Stomach (tissue), 4 donors: ENCODE results near the gene MAML1.

Experiments
- POLR2A ChIP-seq, 4 donors: fragments of 450-650 bp; IDR thresholded peaks; one replicate each; pipeline ENCODE4 v1.6.1; 2016; ENCODE audit warnings: antibody characterized with exemption in 4 of 4, control low read depth in 2 of 4, mild to moderate bottlenecking in 1 of 4, moderate library complexity in 1 of 4
- TF ChIP-seq, protein P1 (sequence below), 7 experiments: fragments of 450-650 bp in 4 of 7; fragments of 200-600 bp in 3 of 7; sonication (generic) in 3 of 7; IDR thresholded peaks; one replicate each; pipeline ENCODE4 v1.5.1; 2016 to 2019; ENCODE audit warnings: antibody characterized with exemption in 7 of 7, control low read depth in 2 of 7, mild to moderate bottlenecking in 1 of 7

DNA sequence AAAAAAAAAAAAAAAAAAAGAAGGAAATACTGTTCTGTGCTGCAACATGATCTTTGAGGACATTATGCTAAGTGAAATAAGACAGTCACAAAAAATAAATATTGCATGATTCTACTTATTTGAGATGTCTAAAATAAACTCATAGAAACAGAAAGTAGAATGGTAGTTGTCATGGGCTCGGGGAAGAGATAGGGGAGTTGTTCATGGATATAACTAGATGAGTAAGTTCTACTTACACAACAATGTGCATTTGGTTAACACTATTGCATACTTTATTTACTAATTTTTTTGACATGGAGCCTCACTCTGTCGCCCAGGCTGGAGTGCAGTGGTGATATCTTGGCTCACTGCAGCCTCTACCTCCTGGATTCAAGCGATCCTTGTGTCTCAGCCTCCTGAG lies 15.2 kb downstream of the MAML1 start:
- TF ChIP-seq, protein P1, sequence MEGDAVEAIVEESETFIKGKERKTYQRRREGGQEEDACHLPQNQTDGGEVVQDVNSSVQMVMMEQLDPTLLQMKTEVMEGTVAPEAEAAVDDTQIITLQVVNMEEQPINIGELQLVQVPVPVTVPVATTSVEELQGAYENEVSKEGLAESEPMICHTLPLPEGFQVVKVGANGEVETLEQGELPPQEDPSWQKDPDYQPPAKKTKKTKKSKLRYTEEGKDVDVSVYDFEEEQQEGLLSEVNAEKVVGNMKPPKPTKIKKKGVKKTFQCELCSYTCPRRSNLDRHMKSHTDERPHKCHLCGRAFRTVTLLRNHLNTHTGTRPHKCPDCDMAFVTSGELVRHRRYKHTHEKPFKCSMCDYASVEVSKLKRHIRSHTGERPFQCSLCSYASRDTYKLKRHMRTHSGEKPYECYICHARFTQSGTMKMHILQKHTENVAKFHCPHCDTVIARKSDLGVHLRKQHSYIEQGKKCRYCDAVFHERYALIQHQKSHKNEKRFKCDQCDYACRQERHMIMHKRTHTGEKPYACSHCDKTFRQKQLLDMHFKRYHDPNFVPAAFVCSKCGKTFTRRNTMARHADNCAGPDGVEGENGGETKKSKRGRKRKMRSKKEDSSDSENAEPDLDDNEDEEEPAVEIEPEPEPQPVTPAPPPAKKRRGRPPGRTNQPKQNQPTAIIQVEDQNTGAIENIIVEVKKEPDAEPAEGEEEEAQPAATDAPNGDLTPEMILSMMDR (IDR thresholded peaks at IDR 0.05) = no peak
- no peak for TF ChIP-seq POLR2A (IDR thresholded peaks at IDR 0.05)
